Right atrium auricular region (tissue), 2 donors: ENCODE measurements around the gene TMEM95. TPM values are rescaled to one million over a fixed set of nuclear protein-coding genes. Genes with fewer than 3 reads are reported as not detected.

Experiments
- DNase-seq: peaks from one replicate; pipeline ENCODE4 v3.0.0-alpha.2; 2019; ENCODE audit warnings: low spot score
- H3K27ac ChIP-seq, 2 donors: fragments of 200-600 bp; sonication (generic); 1 replicate in 1 of 2; 2 replicates in 1 of 2; pipeline ENCODE4 v1.5.1; 2016 to 2019
- H3K27me3 ChIP-seq, 2 donors: fragments of 200-600 bp; sonication (generic); one replicate each; pipeline versions ENCODE4 v1.5.1 to v1.6.0; 2017 to 2019
- H3K36me3 ChIP-seq: fragments of 200-600 bp; sonication (generic); one replicate; pipeline ENCODE4 v1.5.1; 2016
- H3K4me1 ChIP-seq, 2 donors: fragments of 200-600 bp; sonication (generic); one replicate each; pipeline versions ENCODE4 v1.5.1 to v1.6.0; 2017 to 2019
- H3K4me3 ChIP-seq, 2 donors: fragments of 200-600 bp; sonication (generic); 1 replicate in 1 of 2; 2 replicates in 1 of 2; pipeline ENCODE4 v1.5.1; 2017 to 2019; ENCODE audit warnings: mild to moderate bottlenecking in 1 of 2, moderate library complexity in 1 of 2
- H3K9me3 ChIP-seq, 2 donors: fragments of 200-600 bp; sonication (generic); one replicate each; pipeline ENCODE4 v1.5.1; 2019
- CTCF ChIP-seq, 2 donors: fragments of 200-600 bp; sonication (generic); IDR thresholded peaks; one replicate each; pipeline ENCODE4 v1.5.1; 2019; ENCODE audit warnings: antibody characterized with exemption in 2 of 2
- total RNA-seq, 2 donors: library from RNA; depleted of rRNA; stranded (reverse); fragments of >200 nt; gene quantifications; one replicate each; pipeline ENCODE4 v1.1.0, GENCODE V29; 2016

TMEM95 gene
- total RNA-seq, 2 donors from 2014 or later = not detected

- H3K4me3 ChIP-seq = peak overlapping the region; percentile 20 to 53
- DNase-seq = no peak
- peaks cover 2% of the 10 kb centered on the region for H3K36me3 ChIP-seq
- TF ChIP-seq CTCF (IDR thresholded peaks at IDR 0.05) = no peak
- no peak overlapping the region for H3K27ac ChIP-seq
- peaks cover 0 to 31% of the 10 kb centered on the region in 2 donors for H3K4me1 ChIP-seq
- H3K27me3 ChIP-seq = no peaks in the 10 kb centered on the region
- no peaks in the 10 kb centered on the region for H3K9me3 ChIP-seq
Measured at GRCh38 chr17:7383742-7384488, 29.0 kb downstream of the TMEM95 start.

GRCh38 chr17:7384489-7385081 lies 29.6 kb downstream of the TMEM95 start:
- peak overlapping the region in 1 of 2 donors; percentile 53 for H3K4me3 ChIP-seq
- peaks cover 9% of the 10 kb centered on the region for H3K36me3 ChIP-seq
- no peak overlapping the region for H3K27ac ChIP-seq
- DNase-seq = no peak
- TF ChIP-seq CTCF (IDR thresholded peaks at IDR 0.05) = no peak
- peaks cover 0 to 31% of the 10 kb centered on the region in 2 donors for H3K4me1 ChIP-seq
- H3K9me3 ChIP-seq = no peaks in the 10 kb centered on the region
- no peaks in the 10 kb centered on the region for H3K27me3 ChIP-seq

GRCh38 chr17:7388856-7389255 lies 33.9 kb downstream of the TMEM95 start:
- Histone ChIP-seq H3K27me3 (no peaks in the 10 kb centered on the region), H3K4me1 (peaks cover 0 to 18% of the 10 kb centered on the region in 2 donors), H3K36me3 (peaks cover 20% of the 10 kb centered on the region), H3K4me3 (no peak overlapping the region), H3K9me3 (no peaks in the 10 kb centered on the region), H3K27ac (no peak overlapping the region)
- TF ChIP-seq CTCF (IDR thresholded peaks at IDR 0.05) = no peak
- no peak for DNase-seq

GRCh38 chr17:7389924-7390910 lies 35.3 kb downstream of the TMEM95 start:
- DNase-seq = no peak
- Histone ChIP-seq H3K9me3 (no peaks in the 10 kb centered on the region), H3K4me1 (peaks cover 0 to 17% of the 10 kb centered on the region in 2 donors), H3K27me3 (no peaks in the 10 kb centered on the region), H3K36me3 (peaks cover 20% of the 10 kb centered on the region), H3K4me3 (no peak overlapping the region), H3K27ac (no peak overlapping the region)
- TF ChIP-seq CTCF (IDR thresholded peaks at IDR 0.05) = no peak

- no peak for TF ChIP-seq CTCF (IDR thresholded peaks at IDR 0.05)
- Histone ChIP-seq H3K4me1 (peaks cover 0 to 22% of the 10 kb centered on the region in 2 donors), H3K9me3 (no peaks in the 10 kb centered on the region), H3K36me3 (peaks cover 20% of the 10 kb centered on the region), H3K4me3 (no peak overlapping the region), H3K27ac (no peak overlapping the region), H3K27me3 (no peaks in the 10 kb centered on the region)
- DNase-seq = no peak
Measured at GRCh38 chr17:7391307-7391706, 36.4 kb downstream of the TMEM95 start.
